Measurements from ENCODE around the gene JADE3. TPM values are rescaled to one million over a fixed set of nuclear protein-coding genes. Genes with fewer than 3 reads are reported as not detected.
A peak's percentile ranks its signal among the peaks of the same experiment; 100 is the strongest.

The JADE3 gene
- total and polyA plus RNA-seq, 2 donors (not counting 1 experiment from before 2014, with no cell fraction given) = 5.1 to 5.3 TPM

- H3K79me2 ChIP-seq (ENCODE audit: control insufficient read depth, insufficient read depth, low read length) = no peaks in the 10 kb centered on the region
- no peaks in the 10 kb centered on the region for H3K27me3 ChIP-seq (ENCODE audit: control insufficient read depth, insufficient read depth, low read length)
- H3K4me1 ChIP-seq (ENCODE audit: control insufficient read depth, extremely low read depth, insufficient read depth, low read length) = no peaks in the 10 kb centered on the region
- H2AFZ ChIP-seq (ENCODE audit: low read length) = no peak overlapping the region
- no peak overlapping the region for H3K4me2 ChIP-seq (ENCODE audit: extremely low read depth, insufficient read depth, low read length)
- TF ChIP-seq, protein P1, sequence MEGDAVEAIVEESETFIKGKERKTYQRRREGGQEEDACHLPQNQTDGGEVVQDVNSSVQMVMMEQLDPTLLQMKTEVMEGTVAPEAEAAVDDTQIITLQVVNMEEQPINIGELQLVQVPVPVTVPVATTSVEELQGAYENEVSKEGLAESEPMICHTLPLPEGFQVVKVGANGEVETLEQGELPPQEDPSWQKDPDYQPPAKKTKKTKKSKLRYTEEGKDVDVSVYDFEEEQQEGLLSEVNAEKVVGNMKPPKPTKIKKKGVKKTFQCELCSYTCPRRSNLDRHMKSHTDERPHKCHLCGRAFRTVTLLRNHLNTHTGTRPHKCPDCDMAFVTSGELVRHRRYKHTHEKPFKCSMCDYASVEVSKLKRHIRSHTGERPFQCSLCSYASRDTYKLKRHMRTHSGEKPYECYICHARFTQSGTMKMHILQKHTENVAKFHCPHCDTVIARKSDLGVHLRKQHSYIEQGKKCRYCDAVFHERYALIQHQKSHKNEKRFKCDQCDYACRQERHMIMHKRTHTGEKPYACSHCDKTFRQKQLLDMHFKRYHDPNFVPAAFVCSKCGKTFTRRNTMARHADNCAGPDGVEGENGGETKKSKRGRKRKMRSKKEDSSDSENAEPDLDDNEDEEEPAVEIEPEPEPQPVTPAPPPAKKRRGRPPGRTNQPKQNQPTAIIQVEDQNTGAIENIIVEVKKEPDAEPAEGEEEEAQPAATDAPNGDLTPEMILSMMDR (conservative IDR thresholded peaks at IDR 0.05 in 1 of 2, IDR thresholded peaks at IDR 0.05 in 1 of 2; ENCODE audit: low read depth in 1 of 2, low read length in 2 of 2) = no peak
- no peak for TF ChIP-seq EZH2 (IDR thresholded peaks at IDR 0.05; ENCODE audit: low read length, missing control alignments)
- H4K20me1 ChIP-seq (ENCODE audit: control insufficient read depth, extremely low read depth, insufficient read depth, low read length) = no peaks in the 10 kb centered on the region
- peak in 1 of 2 donors; percentile 18 for DNase-seq (ENCODE audit: low read depth in 2 of 2)
- H3K27ac ChIP-seq (ENCODE audit: insufficient read depth, low read length) = no peak overlapping the region
- no peak overlapping the region for H3K4me3 ChIP-seq (replicated peaks in 1 of 4; ENCODE audit: control extremely low read depth in 1 of 4, insufficient read depth in 1 of 4, low read depth in 3 of 4, low read length in 4 of 4)
- no peaks in the 10 kb centered on the region for H3K36me3 ChIP-seq (ENCODE audit: control insufficient read depth, insufficient read depth, low read length)
- no peak overlapping the region for H3K9ac ChIP-seq (ENCODE audit: insufficient read depth, low read length)
- H3K9me3 ChIP-seq (ENCODE audit: control insufficient read depth, insufficient read depth, low read depth, low read length) = no peaks in the 10 kb centered on the region
These were observed 35.3 kb upstream of the JADE3 start for GRCh38 chrX:46876901-46877300.

DNA sequence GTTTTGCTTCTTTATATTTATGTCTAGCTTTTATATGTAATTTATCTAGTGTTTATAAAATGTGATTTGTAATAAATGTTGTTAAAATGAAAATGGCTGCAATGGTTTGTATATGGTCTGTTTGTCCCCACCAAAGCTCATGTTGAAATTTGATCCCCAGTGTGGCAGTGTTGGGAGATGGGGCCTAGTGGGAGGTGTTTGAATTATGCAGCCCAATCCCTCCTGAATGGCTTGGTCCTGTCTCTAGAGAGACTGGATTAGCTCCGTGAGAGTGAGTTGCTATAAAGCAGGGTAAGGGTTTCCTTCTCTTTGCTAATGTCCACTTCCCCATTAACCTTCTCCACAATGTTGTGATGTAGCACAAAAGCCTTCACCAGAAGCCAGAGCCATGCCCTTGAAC lies 30.0 kb upstream of the JADE3 start:
- Histone ChIP-seq H4K20me1 (ENCODE audit: control insufficient read depth, extremely low read depth, insufficient read depth, low read length) (no peaks in the 10 kb centered on the region), H2AFZ (ENCODE audit: low read length) (no peak overlapping the region), H3K9ac (ENCODE audit: insufficient read depth, low read length) (no peak overlapping the region), H3K4me3 (replicated peaks in 1 of 4; ENCODE audit: control extremely low read depth in 1 of 4, insufficient read depth in 1 of 4, low read depth in 3 of 4, low read length in 4 of 4) (no peak overlapping the region), H3K27ac (ENCODE audit: insufficient read depth, low read length) (no peak overlapping the region), H3K9me3 (ENCODE audit: control insufficient read depth, insufficient read depth, low read depth, low read length) (no peaks in the 10 kb centered on the region), H3K36me3 (ENCODE audit: control insufficient read depth, insufficient read depth, low read length) (no peaks in the 10 kb centered on the region), H3K27me3 (ENCODE audit: control insufficient read depth, insufficient read depth, low read length) (no peaks in the 10 kb centered on the region), H3K4me1 (ENCODE audit: control insufficient read depth, extremely low read depth, insufficient read depth, low read length) (no peaks in the 10 kb centered on the region), H3K4me2 (ENCODE audit: extremely low read depth, insufficient read depth, low read length) (no peak overlapping the region), H3K79me2 (ENCODE audit: control insufficient read depth, insufficient read depth, low read length) (no peaks in the 10 kb centered on the region)
- no peak for DNase-seq (ENCODE audit: low read depth in 2 of 2)
- no peak for TF ChIP-seq EZH2 (IDR thresholded peaks at IDR 0.05; ENCODE audit: low read length, missing control alignments)
- TF ChIP-seq, protein P1 (conservative IDR thresholded peaks at IDR 0.05 in 1 of 2, IDR thresholded peaks at IDR 0.05 in 1 of 2; ENCODE audit: low read depth in 1 of 2, low read length in 2 of 2) = no peak

- no peak for DNase-seq (ENCODE audit: low read depth in 2 of 2)
- no peak overlapping the region for H2AFZ ChIP-seq (ENCODE audit: low read length)
- no peaks in the 10 kb centered on the region for H3K27me3 ChIP-seq (ENCODE audit: control insufficient read depth, insufficient read depth, low read length)
- no peaks in the 10 kb centered on the region for H3K4me1 ChIP-seq (ENCODE audit: control insufficient read depth, extremely low read depth, insufficient read depth, low read length)
- no peaks in the 10 kb centered on the region for H4K20me1 ChIP-seq (ENCODE audit: control insufficient read depth, extremely low read depth, insufficient read depth, low read length)
- H3K4me2 ChIP-seq (ENCODE audit: extremely low read depth, insufficient read depth, low read length) = no peak overlapping the region
- no peak overlapping the region for H3K9ac ChIP-seq (ENCODE audit: insufficient read depth, low read length)
- H3K79me2 ChIP-seq (ENCODE audit: control insufficient read depth, insufficient read depth, low read length) = no peaks in the 10 kb centered on the region
- TF ChIP-seq EZH2 (IDR thresholded peaks at IDR 0.05; ENCODE audit: low read length, missing control alignments) = no peak
- TF ChIP-seq, protein P1 (conservative IDR thresholded peaks at IDR 0.05 in 1 of 2, IDR thresholded peaks at IDR 0.05 in 1 of 2; ENCODE audit: low read depth in 1 of 2, low read length in 2 of 2) = no peak
- no peaks in the 10 kb centered on the region for H3K9me3 ChIP-seq (ENCODE audit: control insufficient read depth, insufficient read depth, low read depth, low read length)
- no peak overlapping the region for H3K27ac ChIP-seq (ENCODE audit: insufficient read depth, low read length)
- no peaks in the 10 kb centered on the region for H3K36me3 ChIP-seq (ENCODE audit: control insufficient read depth, insufficient read depth, low read length)
- no peak overlapping the region for H3K4me3 ChIP-seq (replicated peaks in 1 of 4; ENCODE audit: control extremely low read depth in 1 of 4, insufficient read depth in 1 of 4, low read depth in 3 of 4, low read length in 4 of 4)
These were observed 27.4 kb upstream of the JADE3 start for GRCh38 chrX:46884799-46885198.

Measured in fibroblast of lung (primary cell).